Superior temporal gyrus (tissue), 1 donor: ENCODE measurements around the gene MAP7.
"Not testable (repeated sequence)": the region's sequence is repeated elsewhere in the genome, so short reads cannot be mapped to it uniquely, and the experiment has no call there.

ENCODE experiments used
- DNase-seq: peaks from one replicate; pipeline ENCODE4 v3.0.0-alpha.2; 2016; ENCODE audit errors: extremely low spot score

Gene MAP7

DNA sequence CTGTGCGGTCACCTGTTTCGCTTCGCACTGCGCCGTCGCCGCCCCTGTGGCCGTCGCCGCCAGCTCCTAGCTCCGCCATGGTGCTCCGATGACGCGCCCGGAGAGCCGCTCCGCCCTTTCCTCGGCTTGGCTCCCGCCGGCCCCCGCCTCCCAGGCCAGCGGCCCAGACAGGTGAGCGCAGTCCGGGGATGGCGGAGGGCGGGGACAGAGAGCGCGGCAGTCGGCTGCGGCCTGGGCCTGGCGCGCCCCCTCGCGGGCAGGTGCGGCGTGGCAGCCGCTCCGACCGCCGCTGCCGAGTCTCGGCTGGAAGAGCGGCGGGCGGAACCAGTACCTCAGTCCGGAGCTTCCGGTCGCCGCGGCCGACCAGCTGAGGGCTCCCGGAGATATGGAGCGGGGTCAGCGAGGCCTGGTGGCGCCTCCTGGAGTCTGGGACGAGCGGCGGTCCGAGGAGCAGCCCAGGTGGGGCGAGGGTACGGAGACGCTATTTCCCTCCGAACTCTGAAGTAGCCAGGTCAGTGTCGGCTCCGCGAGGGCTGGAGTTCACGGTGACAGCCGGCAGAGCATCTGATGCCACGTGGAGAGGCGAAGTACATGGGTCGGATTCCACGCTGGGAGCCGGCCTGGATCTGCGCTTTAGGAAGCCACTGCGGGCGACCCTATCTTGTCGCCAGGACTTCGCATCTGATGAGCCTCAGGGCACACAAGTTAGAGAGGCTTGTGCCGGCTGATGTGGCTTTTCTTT lies at the start of gene MAP7:
TSS of gene MAP7 (minus strand) at position 93 of the 742 bp plus-strand sequence. CDS start at position 79, 14 bp downstream.
- peak; percentile 42 for DNase-seq

DNA sequence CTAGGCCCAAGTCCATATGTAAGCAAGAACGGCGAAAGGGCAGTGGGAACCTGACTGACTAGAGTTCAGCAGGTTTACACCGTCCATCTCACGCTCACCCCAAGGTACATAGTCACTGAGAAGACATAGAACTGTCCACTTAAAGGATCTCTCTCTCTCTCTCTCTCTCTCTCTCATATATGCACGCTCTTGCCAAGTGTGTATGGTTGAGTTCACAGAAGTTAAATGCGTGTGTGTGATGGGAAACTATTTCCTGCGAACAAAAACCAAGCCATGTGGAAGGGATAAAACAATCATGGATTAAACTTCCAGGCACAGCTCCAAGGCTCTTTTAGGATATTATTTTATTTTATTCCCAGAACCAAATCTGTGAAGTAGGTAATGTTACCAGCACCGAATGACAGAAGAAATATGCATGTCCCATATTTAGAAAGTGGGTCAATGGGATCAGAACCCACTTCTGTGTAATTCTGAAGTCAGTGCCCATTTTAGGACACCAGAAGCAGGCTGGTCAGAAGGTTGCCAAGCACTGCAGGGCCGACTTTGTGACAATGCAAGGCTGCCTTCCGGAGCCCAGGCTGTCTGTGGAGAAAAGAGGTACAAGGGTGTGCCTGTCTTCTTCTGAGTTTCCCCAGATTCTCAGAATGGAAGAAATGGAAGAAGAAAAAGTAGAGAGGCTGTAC lies 49.2 kb upstream of the MAP7 start:
- no peak for DNase-seq

DNA sequence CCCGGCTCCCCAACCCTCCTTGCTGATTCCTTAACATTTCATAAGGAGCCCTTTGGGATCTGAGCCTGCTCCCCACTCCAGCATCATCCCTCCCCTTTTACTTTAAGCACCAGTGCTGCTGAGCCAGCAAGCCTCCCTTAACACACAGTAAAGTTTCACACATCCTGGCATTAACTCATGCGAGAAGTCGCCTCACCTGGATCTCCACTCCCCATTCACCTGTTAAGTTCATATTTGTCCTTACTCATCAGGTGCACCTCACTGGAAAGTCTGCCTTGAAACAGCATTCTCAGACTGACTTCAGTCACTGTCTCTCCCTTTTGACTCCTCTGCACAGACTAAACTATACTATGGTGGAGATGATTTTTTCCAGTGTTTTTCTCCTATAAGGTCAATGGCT lies 47.8 kb upstream of the MAP7 start:
- no peak for DNase-seq

DNA sequence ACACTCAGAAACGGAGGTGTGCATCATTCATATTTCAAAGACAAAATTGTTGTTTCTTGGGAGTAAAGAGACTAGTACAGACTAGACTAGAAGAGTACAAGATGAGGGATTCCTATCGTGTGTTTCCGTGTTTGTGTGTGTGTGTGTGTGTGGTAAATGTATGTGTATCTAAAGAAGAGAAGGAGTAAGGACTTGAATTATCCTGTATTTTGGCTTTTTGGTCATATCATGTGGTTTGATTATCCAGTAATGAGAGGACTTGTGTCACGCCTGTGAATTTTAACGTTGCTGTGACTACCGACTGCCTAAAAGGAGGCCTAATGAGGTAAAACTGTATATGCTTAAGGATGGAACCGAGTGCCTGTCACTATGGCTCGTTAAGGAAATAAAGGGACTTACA lies 44.4 kb upstream of the MAP7 start:
- no peak for DNase-seq

DNA sequence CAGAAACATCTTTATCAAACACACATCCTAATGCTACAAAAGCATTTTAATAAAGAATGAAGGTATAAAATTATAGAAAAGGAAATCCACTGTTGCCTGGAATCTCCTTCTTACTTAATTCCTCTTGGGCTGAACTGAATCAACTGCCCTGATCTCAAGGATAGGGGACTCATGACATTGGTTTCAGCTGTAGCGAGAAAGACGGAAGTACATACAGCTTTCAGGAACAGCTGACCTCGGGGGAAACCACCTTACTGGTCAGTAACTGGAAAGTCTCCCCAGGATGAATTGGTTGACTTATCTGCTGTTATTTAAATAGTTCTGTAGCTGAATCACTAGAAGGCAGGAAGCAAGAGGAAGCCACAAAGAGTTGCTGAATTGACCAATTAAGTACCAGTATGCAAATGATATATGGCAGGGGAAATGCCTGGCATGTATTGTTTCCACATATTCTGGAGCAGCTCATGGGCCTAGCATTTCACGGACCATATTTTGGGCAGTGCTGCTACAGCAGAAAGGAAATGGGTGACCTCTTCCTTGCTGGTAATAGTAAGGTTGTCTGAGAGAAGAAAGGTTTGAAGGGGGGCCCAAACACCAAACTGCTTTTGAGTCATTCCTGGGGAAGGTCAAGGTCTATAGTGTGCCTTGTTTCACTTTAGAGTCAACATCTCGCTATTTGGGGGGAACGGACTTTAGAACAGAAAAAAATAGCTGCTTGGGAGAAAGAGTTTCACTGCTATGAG lies 43.7 kb upstream of the MAP7 start:
- no peak for DNase-seq

DNA sequence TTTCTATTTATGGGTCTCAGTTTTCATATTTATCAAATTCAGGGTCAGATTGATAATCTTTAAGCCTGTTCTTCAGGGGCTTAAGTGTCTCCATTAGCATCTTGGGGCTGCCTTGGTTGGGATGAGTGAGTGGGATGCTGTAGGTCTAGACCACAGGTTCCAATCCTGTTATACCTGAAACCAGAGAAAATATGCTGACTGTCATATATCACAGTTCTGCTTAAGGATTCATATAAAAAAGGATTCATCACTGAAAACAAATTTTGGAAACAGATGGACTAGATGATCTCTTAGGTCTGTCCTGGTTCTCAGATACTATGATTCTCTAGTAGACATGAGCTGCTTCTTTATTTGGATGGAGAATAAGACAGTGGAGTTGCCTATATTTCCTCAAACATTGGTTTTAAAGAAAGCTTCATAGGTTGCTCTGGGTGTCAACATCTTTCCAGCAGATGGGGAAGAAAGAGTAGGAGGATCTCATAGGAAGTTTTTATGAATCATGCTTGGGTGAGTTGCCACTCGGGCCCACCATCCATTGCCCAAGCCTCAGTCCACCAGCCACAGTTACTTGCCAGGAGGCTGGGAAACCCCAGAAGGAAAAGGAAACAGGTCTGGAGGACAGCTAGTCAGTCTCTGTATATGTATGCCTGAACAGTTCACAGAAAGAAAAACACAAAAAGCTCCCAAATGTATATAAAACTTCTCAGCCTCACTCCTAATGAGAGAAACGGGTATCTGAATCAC lies 42.9 kb upstream of the MAP7 start:
- DNase-seq: no peak

DNA sequence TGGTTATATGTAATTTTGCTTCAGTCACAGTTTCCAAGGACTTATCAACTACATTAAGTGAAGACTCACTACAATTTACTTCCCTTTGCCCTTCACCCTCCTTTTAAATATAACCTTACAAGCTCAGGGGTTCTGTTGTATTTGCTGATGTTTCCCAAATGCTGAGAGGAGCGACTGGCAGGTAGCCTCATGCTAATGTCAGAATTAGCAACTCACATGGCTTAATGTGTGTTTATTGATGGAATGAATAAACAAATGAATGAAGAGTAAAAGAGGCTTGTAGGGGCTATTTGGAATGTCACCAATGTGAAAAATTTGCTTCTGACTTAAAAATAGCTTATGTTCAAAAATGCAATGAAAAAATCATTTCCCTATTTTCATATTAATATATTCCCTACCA lies 41.4 kb upstream of the MAP7 start:
- DNase-seq: no peak

DNA sequence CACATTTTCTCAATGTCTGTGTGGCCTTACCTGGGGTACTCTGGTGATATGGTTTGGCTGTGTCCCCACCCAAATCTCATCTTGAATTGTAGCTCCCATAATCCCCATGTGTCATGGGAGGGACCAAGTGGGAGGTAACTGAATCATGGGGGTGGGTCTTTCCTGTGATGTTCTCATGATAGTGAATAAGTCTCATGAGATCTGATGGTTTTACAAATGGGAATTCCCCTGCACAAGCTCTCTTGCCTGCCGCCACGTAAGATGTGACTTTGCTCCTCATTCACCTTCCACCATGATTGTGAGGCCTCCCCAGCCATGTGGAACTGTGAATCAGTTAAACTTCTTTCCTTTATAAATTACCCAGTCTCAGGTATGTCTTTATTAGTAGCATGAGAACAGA lies 40.6 kb upstream of the MAP7 start:
- DNase-seq: not testable (repeated sequence)

DNA sequence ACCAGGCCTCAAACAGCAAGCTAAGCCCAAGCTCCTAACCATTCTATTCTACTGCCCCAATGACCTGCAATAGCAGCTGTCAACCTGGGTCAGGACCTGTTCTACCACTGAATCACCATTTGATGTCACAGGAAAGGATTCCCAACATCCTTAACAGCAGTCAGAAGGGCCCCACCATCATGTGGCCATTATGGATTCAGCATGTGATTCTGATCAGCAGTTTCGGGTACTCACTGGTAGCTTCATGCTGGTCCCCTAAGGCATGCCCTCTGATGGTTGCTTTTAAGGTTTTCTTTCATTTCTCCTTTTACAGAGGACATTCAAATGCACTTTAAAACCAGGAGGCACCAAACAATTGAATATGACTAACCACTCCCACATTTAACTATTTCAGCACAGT lies 37.3 kb upstream of the MAP7 start:
- DNase-seq: no peak

DNA sequence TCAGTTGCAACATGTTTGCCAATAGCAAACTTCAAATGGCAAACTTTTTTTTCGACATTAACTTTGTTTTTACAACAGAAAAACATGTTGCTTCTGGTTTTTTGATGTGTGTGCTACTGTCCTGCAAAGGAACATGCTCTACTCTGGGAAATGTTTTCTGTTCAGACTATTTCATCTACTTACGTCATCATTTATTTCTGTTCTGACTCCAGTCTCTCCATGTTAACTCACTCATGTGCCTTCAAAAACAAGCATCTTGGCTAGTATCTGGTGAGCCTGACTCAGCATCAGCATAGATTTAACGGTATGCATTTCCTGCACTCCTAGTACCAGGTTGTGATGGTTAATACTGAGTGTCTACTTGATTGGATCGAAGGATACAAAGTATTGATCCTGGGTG lies 36.1 kb upstream of the MAP7 start:
- no peak for DNase-seq

DNA sequence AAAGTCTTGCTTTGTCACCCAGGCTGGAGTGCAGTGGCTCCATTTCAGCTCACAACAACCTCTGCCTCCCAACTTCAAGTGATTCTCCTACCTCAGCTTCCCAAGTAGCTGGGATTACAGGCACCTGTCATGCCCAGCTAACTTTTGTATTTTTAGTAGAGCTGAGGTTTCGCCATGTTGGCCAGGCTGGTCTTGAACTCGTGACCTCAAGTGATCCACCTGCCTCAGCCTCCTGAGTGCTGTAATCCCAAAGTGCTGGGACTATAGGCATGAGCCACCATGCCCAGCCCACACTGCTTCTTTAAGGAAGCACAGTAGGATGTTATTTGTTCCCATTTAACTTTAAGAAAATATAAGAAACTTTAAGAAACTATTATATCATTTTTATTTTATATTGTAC lies 35.3 kb upstream of the MAP7 start:
- not testable (repeated sequence) for DNase-seq

DNA sequence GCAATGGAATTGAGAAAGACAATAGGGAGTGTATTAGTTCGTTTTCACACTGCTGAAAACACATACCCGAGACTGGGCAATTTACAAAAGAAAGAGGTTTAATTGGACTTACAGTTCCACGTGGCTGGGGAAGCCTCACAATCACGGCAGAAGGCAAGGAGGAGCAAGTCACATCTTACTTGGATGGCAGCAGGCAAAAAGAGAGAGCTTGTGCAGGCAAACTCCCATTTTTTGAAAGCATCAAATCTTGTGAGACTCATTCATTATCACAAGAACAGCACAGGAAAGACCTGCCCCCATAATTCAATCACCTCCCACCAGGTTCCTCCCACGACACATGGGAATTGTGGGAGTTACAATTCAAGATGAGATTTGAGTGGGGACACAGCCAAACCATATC lies 34.1 kb upstream of the MAP7 start:
- not testable (repeated sequence) for DNase-seq

DNA sequence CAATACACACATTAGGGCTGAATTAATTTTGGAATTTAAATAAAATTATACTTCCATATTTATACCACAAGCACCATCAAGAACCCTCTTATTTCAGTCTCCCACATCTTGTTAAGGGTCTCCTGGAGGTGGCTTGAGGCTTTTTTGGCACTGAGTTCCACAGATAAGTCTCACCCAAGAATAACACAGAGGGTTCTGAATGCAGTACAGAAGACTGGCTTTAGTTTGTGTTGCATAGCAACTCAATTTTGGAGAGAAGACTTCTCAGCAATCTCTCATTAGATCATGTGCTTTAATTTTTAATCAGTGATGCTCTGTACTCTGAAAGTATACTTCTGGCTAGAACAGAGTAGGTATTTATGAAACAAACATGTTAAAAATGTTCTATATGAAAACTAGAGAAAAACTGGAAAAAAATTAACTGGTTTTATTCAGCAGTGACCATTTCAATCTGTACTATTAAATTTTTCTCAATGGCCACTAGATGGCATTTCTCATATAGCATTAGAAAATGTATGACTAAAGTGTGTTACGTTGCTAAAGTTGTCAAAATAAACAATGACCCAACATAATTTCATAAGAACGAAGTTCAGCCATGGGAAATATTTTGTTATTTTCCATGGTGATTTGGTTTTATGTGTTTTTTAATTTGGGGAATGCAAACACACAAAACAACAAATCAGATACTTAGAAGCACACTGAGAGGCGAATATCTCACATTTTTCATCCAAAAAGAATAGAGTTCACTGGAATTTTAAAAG lies 32.7 kb upstream of the MAP7 start:
- DNase-seq: peak; percentile 63

DNA sequence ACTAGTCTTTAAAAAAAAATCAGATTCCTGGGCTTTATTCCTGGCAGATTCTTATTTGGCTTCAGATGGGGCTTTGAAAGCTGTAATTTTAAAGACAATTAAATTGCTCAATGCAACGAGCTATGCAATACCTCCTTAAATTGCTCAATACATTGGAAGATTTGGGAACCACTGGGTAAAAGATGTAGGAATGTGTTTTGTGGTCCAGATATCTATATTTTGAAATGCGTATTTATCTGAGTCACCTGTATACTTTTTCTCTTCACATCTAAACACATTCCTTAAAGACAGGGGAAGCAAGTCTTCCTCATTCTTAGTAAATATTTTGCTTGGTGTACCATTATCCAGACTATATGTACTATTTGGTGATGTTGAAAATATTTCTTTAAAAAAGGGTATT lies 29.6 kb upstream of the MAP7 start:
- no peak for DNase-seq

DNA sequence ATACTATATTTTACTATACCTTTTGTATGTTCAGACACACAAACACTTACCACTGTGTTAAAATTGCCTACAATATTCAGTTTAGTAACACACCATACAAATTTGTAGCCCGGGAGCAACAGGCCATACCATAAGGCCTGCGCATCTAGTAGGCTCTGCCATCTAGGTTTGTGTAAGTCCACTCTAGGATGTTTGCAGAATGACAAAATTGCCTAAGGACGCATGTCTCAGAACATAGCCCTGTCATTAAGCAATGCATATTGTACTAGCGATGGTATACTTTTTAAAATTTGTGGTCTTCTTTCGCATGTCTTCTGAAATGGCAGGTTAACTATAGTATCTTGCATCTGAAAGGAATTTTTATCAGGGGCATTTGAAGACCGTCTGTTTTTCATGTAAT lies 26.6 kb upstream of the MAP7 start:
- DNase-seq: no peak

DNA sequence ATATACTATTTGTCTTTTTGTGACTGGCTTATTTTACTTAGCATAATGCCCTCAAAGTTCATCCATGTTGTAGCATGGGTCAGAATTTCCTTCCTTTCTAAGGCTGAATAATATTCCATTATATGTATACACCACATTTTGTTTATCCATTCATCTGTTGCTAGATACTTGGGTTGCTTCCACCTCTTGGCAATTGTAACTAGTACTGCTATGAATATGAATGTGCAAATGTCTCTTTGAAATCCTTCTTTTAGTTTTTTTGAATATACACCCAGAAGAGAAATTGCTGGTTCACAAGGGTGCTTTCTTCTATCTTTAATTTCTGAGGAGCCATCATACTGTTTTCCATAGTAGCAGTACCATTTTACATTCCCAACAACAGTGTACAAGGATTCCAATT lies 21.3 kb upstream of the MAP7 start:
- DNase-seq: no peak

DNA sequence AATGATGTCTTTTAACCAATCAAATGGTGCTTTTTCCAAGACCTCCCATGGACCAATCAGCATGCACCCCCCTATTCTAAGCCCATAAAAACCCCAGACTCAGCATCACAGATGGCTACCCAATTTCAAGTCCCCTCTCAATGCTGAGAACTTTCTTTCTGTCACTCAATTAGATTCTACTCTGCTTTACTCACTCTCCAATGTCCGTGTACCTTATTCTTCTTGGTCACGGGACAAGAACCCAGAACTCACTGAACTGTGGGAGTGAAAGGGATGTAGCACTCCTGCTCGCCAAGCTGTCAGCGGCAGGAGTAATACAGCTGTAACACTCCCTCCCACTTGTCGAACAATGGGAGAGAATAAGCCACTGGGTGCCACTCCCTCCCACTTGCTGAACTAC lies 20.8 kb upstream of the MAP7 start:
- no peak for DNase-seq

DNA sequence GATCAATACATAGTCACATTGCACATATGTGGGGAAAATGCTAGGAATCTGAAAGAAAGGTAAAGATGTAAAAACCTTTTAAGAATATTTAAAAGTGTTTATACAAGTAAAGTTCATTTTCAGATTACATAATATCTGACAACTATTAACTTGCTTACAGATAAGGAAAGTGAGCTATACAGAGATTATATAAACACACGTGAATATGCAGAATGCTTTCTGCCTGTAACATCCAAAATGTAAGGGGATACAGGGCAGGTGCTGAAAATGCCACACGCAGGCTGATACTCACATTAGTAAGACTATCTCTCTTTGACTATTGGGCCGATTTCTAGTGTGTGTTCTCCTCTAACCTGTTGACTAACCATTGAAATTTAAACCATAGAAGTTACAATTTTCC lies 17.9 kb upstream of the MAP7 start:
- no peak for DNase-seq

DNA sequence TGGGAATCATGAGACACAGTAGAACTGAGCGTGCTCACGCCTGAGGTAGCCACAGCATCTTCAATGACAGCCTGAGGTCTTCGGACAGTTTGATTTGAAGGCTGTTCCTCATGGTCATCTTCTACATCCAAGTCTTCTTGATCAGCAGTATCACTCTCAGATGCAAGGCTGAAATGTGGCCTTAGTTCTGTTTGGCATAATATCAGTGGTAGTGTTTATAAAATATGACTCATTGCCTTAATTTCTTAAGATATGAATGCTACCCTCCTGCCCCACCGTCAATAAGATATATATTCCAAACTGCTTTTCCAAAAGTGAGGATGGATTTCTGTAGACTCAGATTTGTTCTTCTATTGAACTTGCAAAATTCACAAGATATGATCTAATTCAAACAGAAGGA lies 17.5 kb upstream of the MAP7 start:
- DNase-seq: no peak

DNA sequence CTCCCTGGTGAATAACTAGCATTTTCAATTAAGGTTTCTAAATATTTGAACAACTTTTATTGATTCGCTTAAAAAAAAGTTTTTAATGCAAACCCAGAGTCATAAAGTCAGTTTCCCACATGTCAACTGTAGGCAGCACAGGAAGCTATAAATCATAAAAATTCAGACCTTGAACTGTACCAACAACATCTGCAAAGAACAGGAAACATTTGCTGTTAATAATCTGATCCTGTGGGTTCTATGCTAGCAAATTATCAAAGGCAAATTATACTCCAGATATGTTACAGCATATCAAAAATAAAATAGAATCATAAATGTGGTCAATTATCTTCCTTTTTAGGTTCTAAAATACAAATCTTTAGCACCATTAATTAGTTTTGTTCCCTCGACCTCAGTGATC lies 16.6 kb upstream of the MAP7 start:
- DNase-seq: no peak

DNA sequence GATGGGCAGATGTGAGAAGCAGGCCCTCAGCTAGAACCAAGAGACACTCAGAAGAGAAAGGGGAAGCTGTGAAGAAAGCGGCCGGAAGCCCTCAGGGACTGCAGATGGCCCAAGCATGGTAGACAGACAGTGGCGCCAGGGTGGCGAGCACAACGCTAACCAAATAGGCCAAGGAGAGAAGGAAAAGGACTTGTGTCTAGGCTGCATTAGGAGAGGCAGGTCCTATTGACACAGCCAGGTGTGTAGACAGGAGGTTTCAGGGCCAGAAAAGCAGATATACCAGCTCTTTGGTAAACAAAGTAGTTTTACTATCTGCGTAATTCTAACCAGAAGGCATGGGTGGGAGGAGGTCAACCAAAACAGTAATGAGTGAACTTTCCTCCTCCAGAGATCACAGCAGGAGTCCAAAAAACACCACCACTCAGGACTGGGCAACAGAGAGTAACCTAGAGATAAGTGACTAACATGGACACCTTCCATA lies 15.8 kb upstream of the MAP7 start:
- DNase-seq: no peak
